ENCODE data around the gene OSBPL5. TPM values are rescaled to one million over a fixed set of nuclear protein-coding genes. Genes with fewer than 3 reads are reported as not detected.

OSBPL5 gene
- polyA plus RNA-seq, 3 donors = 3.1 to 30.3 (median 6.8) TPM

GRCh38 chr11:3077189-3077836, 87.8 kb downstream of the OSBPL5 start:
- DNase-seq = no peak
- no peaks in the 10 kb centered on the region for H3K4me1 Mint-ChIP-seq
- H3K27ac ChIP-seq (ENCODE audit: low read depth in 1 of 2, low read length in 2 of 2) = no peak overlapping the region
- H3K4me3 Mint-ChIP-seq = no peak overlapping the region
- no peak overlapping the region for H3K27ac Mint-ChIP-seq
- no peak overlapping the region for H3K4me3 ChIP-seq (replicated peaks in 1 of 3; ENCODE audit: low read depth in 2 of 3, low read length in 3 of 3)
- peaks cover 0 to 1% (median 0%) of the 10 kb centered on the region in 7 donors for H3K9me3 Mint-ChIP-seq
- H3K9me3 ChIP-seq (replicated peaks in 1 of 2; ENCODE audit: control insufficient read depth in 1 of 2, insufficient read depth in 1 of 2, low read length in 2 of 2) = no peaks in the 10 kb centered on the region
- H3K9ac ChIP-seq (ENCODE audit: insufficient read depth, low read length, poor library complexity, severe bottlenecking) = no peak overlapping the region
- no peaks in the 10 kb centered on the region for H3K27me3 ChIP-seq (ENCODE audit: control insufficient read depth in 2 of 2, insufficient read depth in 2 of 2, low read length in 2 of 2)
- TF ChIP-seq CTCF (IDR thresholded peaks at IDR 0.05) = no peak
- H3K4me2 ChIP-seq (replicated peaks; ENCODE audit: extremely low read depth, low read length, poor library complexity, severe bottlenecking) = no peak overlapping the region
- intact Hi-C loops (cut with micrococcal nuclease) = loop anchor here in 1 of 2 donors (5.0 kb wide), 1 partner anchor 405 kb away; no protein-coding TSS in a partner anchor
- H3K4me1 ChIP-seq (ENCODE audit: control insufficient read depth in 1 of 2, insufficient read depth in 2 of 2, low read length in 2 of 2) = no peaks in the 10 kb centered on the region
- H3K27me3 Mint-ChIP-seq (ENCODE audit: low read depth in 3 of 3) = peaks cover 6 to 24% (median 10%) of the 10 kb centered on the region in 3 donors
- H2AFZ ChIP-seq (ENCODE audit: insufficient read depth, low read depth, low read length, poor library complexity, severe bottlenecking) = no peak overlapping the region
- H3K36me3 Mint-ChIP-seq = no peaks in the 10 kb centered on the region
- 92% methylated on average over 6 of the region's 11 CpGs for WGBS (ENCODE audit: insufficient coverage)
- H3K79me2 ChIP-seq (ENCODE audit: insufficient read depth, low read length) = no peaks in the 10 kb centered on the region
- no peaks in the 10 kb centered on the region for H4K20me1 ChIP-seq (ENCODE audit: insufficient read depth, low read length)
- H3K36me3 ChIP-seq (replicated peaks in 1 of 2; ENCODE audit: control insufficient read depth in 1 of 2, insufficient read depth in 2 of 2, low read length in 2 of 2) = no peaks in the 10 kb centered on the region

GRCh38 chr11:3074912-3075589, 90.1 kb downstream of the OSBPL5 start:
- H3K4me1 ChIP-seq (ENCODE audit: control insufficient read depth in 1 of 2, insufficient read depth in 2 of 2, low read length in 2 of 2) = no peaks in the 10 kb centered on the region
- H3K4me3 ChIP-seq (replicated peaks in 1 of 3; ENCODE audit: low read depth in 2 of 3, low read length in 3 of 3) = no peak overlapping the region
- H2AFZ ChIP-seq (ENCODE audit: insufficient read depth, low read depth, low read length, poor library complexity, severe bottlenecking) = no peak overlapping the region
- H3K9me3 ChIP-seq (replicated peaks in 1 of 2; ENCODE audit: control insufficient read depth in 1 of 2, insufficient read depth in 1 of 2, low read length in 2 of 2) = no peaks in the 10 kb centered on the region
- no peaks in the 10 kb centered on the region for H3K79me2 ChIP-seq (ENCODE audit: insufficient read depth, low read length)
- H3K27ac Mint-ChIP-seq = no peak overlapping the region
- 76% methylated on average over 4 of the region's 8 CpGs for WGBS (ENCODE audit: insufficient coverage)
- no peak for TF ChIP-seq CTCF (IDR thresholded peaks at IDR 0.05)
- no peaks in the 10 kb centered on the region for H3K36me3 Mint-ChIP-seq
- peaks cover 6 to 23% (median 7%) of the 10 kb centered on the region in 3 donors for H3K27me3 Mint-ChIP-seq (ENCODE audit: low read depth in 3 of 3)
- H3K4me3 Mint-ChIP-seq = no peak overlapping the region
- H3K27ac ChIP-seq (ENCODE audit: low read depth in 1 of 2, low read length in 2 of 2) = no peak overlapping the region
- H3K36me3 ChIP-seq (replicated peaks in 1 of 2; ENCODE audit: control insufficient read depth in 1 of 2, insufficient read depth in 2 of 2, low read length in 2 of 2) = no peaks in the 10 kb centered on the region
- no peak overlapping the region for H3K4me2 ChIP-seq (replicated peaks; ENCODE audit: extremely low read depth, low read length, poor library complexity, severe bottlenecking)
- H4K20me1 ChIP-seq (ENCODE audit: insufficient read depth, low read length) = no peaks in the 10 kb centered on the region
- intact Hi-C loops (cut with micrococcal nuclease) = loop anchor here in 1 of 2 donors (5.0 kb wide), 1 partner anchor 403 kb away; no protein-coding TSS in a partner anchor
- H3K9ac ChIP-seq (ENCODE audit: insufficient read depth, low read length, poor library complexity, severe bottlenecking) = no peak overlapping the region
- no peak for DNase-seq
- peaks cover 0 to 1% (median 0%) of the 10 kb centered on the region in 7 donors for H3K9me3 Mint-ChIP-seq
- no peaks in the 10 kb centered on the region for H3K4me1 Mint-ChIP-seq
- H3K27me3 ChIP-seq (ENCODE audit: control insufficient read depth in 2 of 2, insufficient read depth in 2 of 2, low read length in 2 of 2) = no peaks in the 10 kb centered on the region
